ENCODE data around the gene HRH3.

Gene HRH3

GRCh38 chr20:62224113-62224855 is 4.2 kb upstream of the HRH3 start:
- Histone ChIP-seq H3F3A (ENCODE audit: insufficient read depth) (no peaks in the 10 kb centered on the region), H2AFZ (ENCODE audit: low read depth, low read length, severe bottlenecking) (no peak overlapping the region), H3K9me2 (replicated peaks; ENCODE audit: insufficient read depth, low read length) (no peaks in the 10 kb centered on the region), H4K20me1 (ENCODE audit: low read depth, low read length) (no peaks in the 10 kb centered on the region), H3K27me3 (ENCODE audit: low read length) (no peaks in the 10 kb centered on the region), H3K4me3 (ENCODE audit: insufficient read depth, low read length, poor library complexity, severe bottlenecking) (no peak overlapping the region), H3K27ac (ENCODE audit: low read depth, low read length) (no peak overlapping the region), H3K36me3 (ENCODE audit: low read length) (no peaks in the 10 kb centered on the region), H3K9me3 (ENCODE audit: insufficient read depth, low read length) (no peaks in the 10 kb centered on the region), H3K4me2 (ENCODE audit: low read depth, low read length, poor library complexity, severe bottlenecking) (no peak overlapping the region), H3K9ac (ENCODE audit: low read length) (no peak overlapping the region), H3K79me2 (ENCODE audit: insufficient read depth, low read length) (no peaks in the 10 kb centered on the region)
- TF ChIP-seq CTCF (IDR thresholded peaks at IDR 0.05; ENCODE audit: insufficient read depth, low read length, poor library complexity, severe bottlenecking), result no peak

- H3F3A ChIP-seq (ENCODE audit: insufficient read depth), result no peaks in the 10 kb centered on the region
- no peaks in the 10 kb centered on the region for H3K36me3 ChIP-seq (ENCODE audit: low read length)
- H3K9me2 ChIP-seq (replicated peaks; ENCODE audit: insufficient read depth, low read length), result no peaks in the 10 kb centered on the region
- H3K9me3 ChIP-seq (ENCODE audit: insufficient read depth, low read length), result no peaks in the 10 kb centered on the region
- H3K4me2 ChIP-seq (ENCODE audit: low read depth, low read length, poor library complexity, severe bottlenecking), result no peak overlapping the region
- H2AFZ ChIP-seq (ENCODE audit: low read depth, low read length, severe bottlenecking), result no peak overlapping the region
- no peak overlapping the region for H3K27ac ChIP-seq (ENCODE audit: low read depth, low read length)
- H3K9ac ChIP-seq (ENCODE audit: low read length), result no peak overlapping the region
- H4K20me1 ChIP-seq (ENCODE audit: low read depth, low read length), result no peaks in the 10 kb centered on the region
- no peaks in the 10 kb centered on the region for H3K79me2 ChIP-seq (ENCODE audit: insufficient read depth, low read length)
- no peak overlapping the region for H3K4me3 ChIP-seq (ENCODE audit: insufficient read depth, low read length, poor library complexity, severe bottlenecking)
- TF ChIP-seq CTCF (IDR thresholded peaks at IDR 0.05; ENCODE audit: insufficient read depth, low read length, poor library complexity, severe bottlenecking) (no peak), EZH2phosphoT487 (conservative IDR thresholded peaks at IDR 0.05; ENCODE audit: low read length) (no peak)
- no peaks in the 10 kb centered on the region for H3K27me3 ChIP-seq (ENCODE audit: low read length)
Observed at GRCh38 chr20:62223571-62223970, 3.5 kb upstream of the HRH3 start.

GRCh38 chr20:62222972-62223371 is 2.9 kb upstream of the HRH3 start:
- no peaks in the 10 kb centered on the region for H3K27me3 ChIP-seq (ENCODE audit: low read length)
- H3K4me3 ChIP-seq (ENCODE audit: insufficient read depth, low read length, poor library complexity, severe bottlenecking), result no peak overlapping the region
- no peak for TF ChIP-seq CTCF (IDR thresholded peaks at IDR 0.05; ENCODE audit: insufficient read depth, low read length, poor library complexity, severe bottlenecking)
- TF ChIP-seq EZH2phosphoT487 (conservative IDR thresholded peaks at IDR 0.05; ENCODE audit: low read length), result no peak
- no peaks in the 10 kb centered on the region for H3K9me3 ChIP-seq (ENCODE audit: insufficient read depth, low read length)
- no peaks in the 10 kb centered on the region for H3K9me2 ChIP-seq (replicated peaks; ENCODE audit: insufficient read depth, low read length)
- H3K9ac ChIP-seq (ENCODE audit: low read length), result no peak overlapping the region
- no peaks in the 10 kb centered on the region for H3K36me3 ChIP-seq (ENCODE audit: low read length)
- no peak overlapping the region for H3K4me2 ChIP-seq (ENCODE audit: low read depth, low read length, poor library complexity, severe bottlenecking)
- no peaks in the 10 kb centered on the region for H3K79me2 ChIP-seq (ENCODE audit: insufficient read depth, low read length)
- H3F3A ChIP-seq (ENCODE audit: insufficient read depth), result no peaks in the 10 kb centered on the region
- no peak overlapping the region for H3K27ac ChIP-seq (ENCODE audit: low read depth, low read length)
- no peak overlapping the region for H2AFZ ChIP-seq (ENCODE audit: low read depth, low read length, severe bottlenecking)
- H4K20me1 ChIP-seq (ENCODE audit: low read depth, low read length), result no peaks in the 10 kb centered on the region

Data from SU-DHL-6 (cell line).